Peyer's patch (tissue), 4 donors: Measurements from ENCODE around the gene BANP.

Experiments
- POLR2A ChIP-seq, 2 donors: fragments of 450-650 bp; IDR thresholded peaks; one replicate each; pipeline ENCODE4 v1.5.1; 2017; ENCODE audit warnings: antibody characterized with exemption in 2 of 2, mild to moderate bottlenecking in 2 of 2, moderate library complexity in 2 of 2
- TF ChIP-seq, protein P1 (sequence below), 6 experiments: fragments of 450-650 bp in 4 of 6; fragments of 200-600 bp in 2 of 6; sonication (generic) in 1 of 6; IDR thresholded peaks; one replicate each; pipeline ENCODE4 v1.5.1; 2017 to 2019; ENCODE audit warnings: antibody characterized with exemption in 6 of 6, mild to moderate bottlenecking in 3 of 6, moderate library complexity in 1 of 6

DNA sequence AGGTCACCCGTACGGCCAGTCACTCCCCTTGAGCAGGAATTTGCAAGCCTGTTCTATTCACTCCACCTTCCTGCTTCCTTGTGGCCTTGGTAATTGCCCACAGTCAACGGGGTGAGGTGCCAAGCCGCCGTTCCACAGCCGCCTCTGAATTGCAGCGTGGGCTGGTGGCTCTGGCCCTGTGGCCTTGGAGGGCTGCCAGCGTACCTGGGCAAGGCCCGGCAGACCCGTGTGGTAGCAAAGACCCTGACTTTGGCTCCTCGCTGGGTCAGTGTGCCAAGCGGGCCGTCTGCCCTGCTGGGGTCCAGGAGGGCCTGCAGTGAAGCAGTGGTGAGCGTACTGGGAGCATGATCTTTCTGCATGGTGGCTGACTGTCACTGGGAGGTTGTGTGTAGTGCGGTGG lies 3.6 kb downstream of the BANP start:
- TF ChIP-seq, protein P1, sequence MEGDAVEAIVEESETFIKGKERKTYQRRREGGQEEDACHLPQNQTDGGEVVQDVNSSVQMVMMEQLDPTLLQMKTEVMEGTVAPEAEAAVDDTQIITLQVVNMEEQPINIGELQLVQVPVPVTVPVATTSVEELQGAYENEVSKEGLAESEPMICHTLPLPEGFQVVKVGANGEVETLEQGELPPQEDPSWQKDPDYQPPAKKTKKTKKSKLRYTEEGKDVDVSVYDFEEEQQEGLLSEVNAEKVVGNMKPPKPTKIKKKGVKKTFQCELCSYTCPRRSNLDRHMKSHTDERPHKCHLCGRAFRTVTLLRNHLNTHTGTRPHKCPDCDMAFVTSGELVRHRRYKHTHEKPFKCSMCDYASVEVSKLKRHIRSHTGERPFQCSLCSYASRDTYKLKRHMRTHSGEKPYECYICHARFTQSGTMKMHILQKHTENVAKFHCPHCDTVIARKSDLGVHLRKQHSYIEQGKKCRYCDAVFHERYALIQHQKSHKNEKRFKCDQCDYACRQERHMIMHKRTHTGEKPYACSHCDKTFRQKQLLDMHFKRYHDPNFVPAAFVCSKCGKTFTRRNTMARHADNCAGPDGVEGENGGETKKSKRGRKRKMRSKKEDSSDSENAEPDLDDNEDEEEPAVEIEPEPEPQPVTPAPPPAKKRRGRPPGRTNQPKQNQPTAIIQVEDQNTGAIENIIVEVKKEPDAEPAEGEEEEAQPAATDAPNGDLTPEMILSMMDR (IDR thresholded peaks at IDR 0.05) = no peak
- no peak for TF ChIP-seq POLR2A (IDR thresholded peaks at IDR 0.05)
